Posterior vena cava (tissue), 2 donors: ENCODE results near the gene PDE4D. TPM values are rescaled to one million over a fixed set of nuclear protein-coding genes. Genes with fewer than 3 reads are reported as not detected.
A peak's percentile ranks its signal among the peaks of the same experiment; 100 is the strongest.
"Not testable (repeated sequence)": the region's sequence is repeated elsewhere in the genome, so short reads cannot be mapped to it uniquely, and the experiment has no call there.

ENCODE experiments used
- DNase-seq: peaks from one replicate; pipeline ENCODE4 v3.0.0-alpha.2; 2020; ENCODE audit warnings: low spot score
- intact Hi-C, 2 donors: fragments of 100-400 bp; cut with DNase I; formaldehyde crosslinking; loops; one replicate each; pipeline versions ENCODE4 v1.14.1 to v1.14.2; 2022 to 2023
- total RNA-seq, 2 donors: library from RNA; stranded (reverse); fragmentation: NEBNext Ultra II Directional; extraction: Animal tissue kit (Norgen Biotek cat#: 25700); gene quantifications; one replicate each; pipeline ENCODE4 v1.2.1, GENCODE V29; 2021
- donor health status: DM: yes; HTN: yes; CAD: no.
- donor health status: DM: yes; HTN: yes; CAD: no.

PDE4D gene
- total RNA-seq, 2 donors from 2014 or later: 72.4 to 106 TPM

- DNase-seq: no peak
- intact Hi-C loops: loop anchor here (5.0 to 10.0 kb wide), 5 partner anchors 470 to 860 kb away; no protein-coding TSS in a partner anchor
Measured at GRCh38 chr5:59814537-59814872, 79.0 kb downstream of the PDE4D start.

- intact Hi-C loops: loop anchor here (5.0 to 10.0 kb wide), 5 partner anchors 471 to 861 kb away; no protein-coding TSS in a partner anchor
- DNase-seq: no peak
Measured at GRCh38 chr5:59813761-59814536, 79.6 kb downstream of the PDE4D start.

- intact Hi-C loops: loop anchor here (5.0 to 10.0 kb wide), 5 partner anchors 475 to 865 kb away; no protein-coding TSS in a partner anchor
- peak; percentile 92 for DNase-seq
Measured at GRCh38 chr5:59810041-59810440, 83.5 kb downstream of the PDE4D start.

GRCh38 chr5:59807806-59808205 is 85.7 kb downstream of the PDE4D start:
- intact Hi-C loops: loop anchor here in 1 of 2 donors (10.0 kb wide), 1 partner anchor 133 kb away; no protein-coding TSS in a partner anchor
- DNase-seq: no peak

- no peak for DNase-seq
- intact Hi-C loops: loop anchor here (1.0 to 10.0 kb wide), 2 partner anchors 21 to 126 kb away; no protein-coding TSS in a partner anchor
Measured at GRCh38 chr5:59800347-59800893, 93.1 kb downstream of the PDE4D start.

GRCh38 chr5:59799668-59800346 is 93.7 kb downstream of the PDE4D start:
- no peak for DNase-seq
- intact Hi-C loops: loop anchor here (1.0 to 10.0 kb wide), 4 partner anchors 21 to 605 kb away; no protein-coding TSS in a partner anchor

GRCh38 chr5:59798862-59799667 is 94.5 kb downstream of the PDE4D start:
- intact Hi-C loops: loop anchor here in 1 of 2 donors (5.0 to 10.0 kb wide), 2 partner anchors 407 to 604 kb away; no protein-coding TSS in a partner anchor
- DNase-seq: no peak

- intact Hi-C loops: loop anchor here in 1 of 2 donors (5.0 to 10.0 kb wide), 2 partner anchors 403 to 600 kb away; no protein-coding TSS in a partner anchor
Measured at GRCh38 chr5:59795141-59795540, 98.4 kb downstream of the PDE4D start.

GRCh38 chr5:59792983-59793585 is 100.4 kb downstream of the PDE4D start:
- DNase-seq: no peak
- intact Hi-C loops: loop anchor here in 1 of 2 donors (10.0 kb wide), 1 partner anchor 598 kb away; no protein-coding TSS in a partner anchor

More at GRCh38 chr5:59795141-59795540, 98.4 kb downstream of the PDE4D start:
- no peak for DNase-seq

GRCh38 chr5:59791617-59792016 is 101.9 kb downstream of the PDE4D start:
- intact Hi-C loops: loop anchor here (2.0 to 10.0 kb wide), 2 partner anchors 69 to 597 kb away; no protein-coding TSS in a partner anchor

GRCh38 chr5:59790776-59791475 is 102.6 kb downstream of the PDE4D start:
- intact Hi-C loops: loop anchor here (2.0 to 10.0 kb wide), 2 partner anchors 68 to 596 kb away; no protein-coding TSS in a partner anchor
- DNase-seq: no peak

More at GRCh38 chr5:59791617-59792016, 101.9 kb downstream of the PDE4D start:
- no peak for DNase-seq

- no peak for DNase-seq
- intact Hi-C loops: loop anchor here (2.0 to 10.0 kb wide), 2 partner anchors 68 to 596 kb away; no protein-coding TSS in a partner anchor
Measured at GRCh38 chr5:59790376-59790775, 103.2 kb downstream of the PDE4D start.

- intact Hi-C loops: loop anchor here (2.0 to 10.0 kb wide), 2 partner anchors 67 to 595 kb away; no protein-coding TSS in a partner anchor
- no peak for DNase-seq
Measured at GRCh38 chr5:59789894-59790293, 103.6 kb downstream of the PDE4D start.

- intact Hi-C loops: no loop called here
- DNase-seq: no peak
Measured at GRCh38 chr5:59789197-59789596, 104.3 kb downstream of the PDE4D start.

- DNase-seq: no peak
- intact Hi-C loops: no loop called here
Measured at GRCh38 chr5:59786334-59786805, 107.2 kb downstream of the PDE4D start.

- intact Hi-C loops: no loop called here
- DNase-seq: no peak
Measured at GRCh38 chr5:59785676-59786333, 107.7 kb downstream of the PDE4D start.

- DNase-seq, intact Hi-C loops: not testable (repeated sequence)
Measured at GRCh38 chr5:59784708-59785107, 108.8 kb downstream of the PDE4D start.
